GM18951 (cell line): ENCODE data around the gene FGF11.

Experiments
- POLR2A ChIP-seq: IDR thresholded peaks from 4 replicates; pipeline ENCODE4 v1.6.1; 2011; ENCODE audit warnings: mild to moderate bottlenecking; ENCODE audit not compliant: insufficient read length, insufficient read depth; ENCODE audit errors: extremely low read depth
- in situ Hi-C: fragments of 300-500 bp; cut with MboI; formaldehyde crosslinking; loops from one replicate; pipeline ENCODE4 v1.12.0; 2022; ENCODE audit warnings: low sequenced_read_pairs, mixed read lengths, inconsistent platforms; ENCODE audit not compliant: unreplicated experiment

The FGF11 gene

DNA sequence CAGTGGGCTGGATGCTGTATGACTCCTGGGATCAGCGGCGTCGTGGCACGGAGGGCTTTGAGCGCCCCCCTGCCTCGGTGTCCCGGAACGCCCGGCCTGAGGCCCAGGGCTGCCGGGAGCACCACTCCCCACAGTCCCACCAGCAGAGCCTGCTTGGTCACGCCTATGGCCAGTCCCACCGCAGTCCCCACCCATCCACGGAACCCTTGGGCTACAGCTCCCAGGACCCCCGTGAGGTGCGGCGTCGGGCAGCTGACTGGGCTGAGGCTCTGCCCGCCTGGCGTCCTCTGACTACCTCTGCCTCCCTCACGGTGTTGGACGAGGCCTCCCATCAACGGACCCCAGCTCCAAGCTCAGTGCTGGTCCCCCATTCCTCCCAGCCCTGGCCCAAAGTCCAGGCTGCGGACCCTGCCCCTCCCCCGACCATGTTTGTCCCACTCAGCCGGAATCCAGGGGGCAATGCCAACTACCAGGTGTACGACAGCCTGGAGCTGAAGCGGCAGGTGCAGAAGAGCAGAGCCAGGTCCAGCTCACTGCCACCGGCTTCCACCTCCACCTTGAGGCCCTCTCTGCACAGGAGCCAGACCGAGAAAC, 12.3 kb upstream of the FGF11 start:
- in situ Hi-C loops = no loop called here

DNA sequence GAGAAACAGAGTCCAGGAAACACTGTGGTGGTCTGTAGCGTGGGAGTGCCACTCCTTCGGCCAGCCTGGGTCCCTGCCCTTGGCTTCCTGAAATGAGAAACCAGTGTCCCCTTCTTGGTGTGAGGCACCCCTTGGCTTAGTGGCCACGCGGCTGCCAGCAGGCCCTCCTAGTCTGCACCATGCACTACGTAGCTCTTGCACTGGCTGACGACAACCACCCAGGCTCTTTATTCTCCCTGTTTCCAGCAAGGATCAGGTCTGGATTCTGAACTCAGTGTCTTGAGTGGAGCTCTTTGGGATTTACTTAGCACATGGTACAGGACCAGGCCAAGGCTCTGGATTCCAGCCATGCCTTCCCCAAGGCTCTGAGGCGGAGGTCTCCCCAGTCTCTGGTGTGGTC, 11.8 kb upstream of the FGF11 start:
- in situ Hi-C loops = no loop called here
- TF ChIP-seq POLR2A = no peak

More for the DNA sequence above, 12.3 kb upstream of the FGF11 start:
- TF ChIP-seq POLR2A = no peak

DNA sequence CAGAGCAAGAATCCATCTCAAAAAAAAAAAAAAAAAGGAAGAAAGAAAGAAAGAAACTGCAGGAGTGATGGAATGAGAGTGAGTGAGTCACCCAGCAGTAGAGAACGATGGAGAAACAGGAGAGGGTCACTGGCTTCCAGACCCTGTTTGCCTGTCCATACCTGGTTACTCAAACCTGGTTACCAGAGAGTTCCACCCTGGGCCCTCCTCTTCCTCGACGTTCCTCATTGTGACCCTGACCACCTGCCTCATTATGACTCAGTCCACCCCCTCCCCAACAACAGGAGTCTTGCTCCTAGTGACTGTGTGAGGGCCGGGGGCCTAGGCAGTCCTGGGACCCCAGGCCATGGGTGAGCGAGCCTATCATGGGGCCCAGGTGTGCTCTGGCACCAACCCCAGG, 10.8 kb upstream of the FGF11 start, which contains the start of gene SPEM3:
TSS of gene SPEM3 (plus strand) at position 301 of the 400 bp plus-strand sequence. CDS start at position 347, 46 bp downstream.
- in situ Hi-C loops = no loop called here
- no peak for TF ChIP-seq POLR2A

DNA sequence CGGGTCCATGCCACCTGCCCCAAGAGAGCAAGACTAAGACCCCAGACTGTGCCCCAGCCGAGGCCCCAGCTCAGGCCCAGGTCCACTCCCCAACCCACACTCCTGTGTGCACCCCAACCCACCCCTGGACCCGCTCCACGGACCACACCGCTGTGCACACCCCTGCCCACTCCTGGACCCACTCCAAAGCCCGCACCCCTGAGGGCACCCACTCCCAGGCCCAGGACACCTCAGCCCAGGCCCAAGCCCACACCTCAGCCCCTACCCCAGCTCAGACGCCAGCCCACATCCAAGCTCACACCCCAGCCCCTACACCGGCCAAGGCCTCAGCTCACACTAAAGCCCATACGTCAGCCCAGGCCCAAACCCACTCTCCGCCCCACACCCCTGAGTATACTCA, 9.6 kb upstream of the FGF11 start:
- in situ Hi-C loops = no loop called here
- TF ChIP-seq POLR2A = no peak

DNA sequence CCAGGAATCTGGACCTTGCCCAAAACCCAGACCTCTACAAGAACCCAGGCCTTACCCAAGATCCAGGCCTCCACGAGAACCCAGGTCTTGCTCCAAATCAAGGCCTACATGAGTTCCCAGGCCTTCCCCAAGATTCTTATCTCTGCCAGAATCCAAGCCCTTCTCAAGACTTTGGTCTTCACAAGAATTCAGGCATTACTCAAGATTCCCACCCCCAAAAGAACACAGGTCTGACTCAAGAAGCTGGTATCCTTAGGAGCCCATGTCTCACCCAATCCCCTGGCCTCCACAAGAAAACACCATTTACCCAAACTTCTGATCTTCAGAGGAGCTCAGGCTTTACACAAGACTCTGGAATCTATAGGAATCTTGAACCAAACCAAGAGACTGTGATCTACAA, 8.1 kb upstream of the FGF11 start:
- TF ChIP-seq POLR2A = no peak
- in situ Hi-C loops = no loop called here

DNA sequence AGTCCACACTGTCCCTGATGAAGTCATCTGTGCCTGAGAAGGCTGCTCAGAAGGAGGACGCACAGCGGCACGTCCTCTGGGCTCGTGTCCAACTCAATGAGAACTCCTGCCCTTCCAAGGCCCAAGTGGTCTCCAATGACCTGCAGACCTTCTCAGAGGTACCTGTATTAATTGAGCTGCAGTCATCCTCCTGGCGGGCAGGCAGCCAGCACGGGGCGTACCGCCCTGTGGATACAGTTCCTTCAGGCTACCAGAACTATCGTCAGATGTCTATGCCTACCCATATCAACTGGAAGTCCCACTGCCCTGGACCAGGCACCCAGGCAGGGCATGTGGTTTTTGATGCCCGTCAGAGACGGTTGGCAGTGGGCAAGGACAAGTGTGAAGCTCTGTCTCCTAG, 7.0 kb upstream of the FGF11 start:
- in situ Hi-C loops = no loop called here
- no peak for TF ChIP-seq POLR2A

DNA sequence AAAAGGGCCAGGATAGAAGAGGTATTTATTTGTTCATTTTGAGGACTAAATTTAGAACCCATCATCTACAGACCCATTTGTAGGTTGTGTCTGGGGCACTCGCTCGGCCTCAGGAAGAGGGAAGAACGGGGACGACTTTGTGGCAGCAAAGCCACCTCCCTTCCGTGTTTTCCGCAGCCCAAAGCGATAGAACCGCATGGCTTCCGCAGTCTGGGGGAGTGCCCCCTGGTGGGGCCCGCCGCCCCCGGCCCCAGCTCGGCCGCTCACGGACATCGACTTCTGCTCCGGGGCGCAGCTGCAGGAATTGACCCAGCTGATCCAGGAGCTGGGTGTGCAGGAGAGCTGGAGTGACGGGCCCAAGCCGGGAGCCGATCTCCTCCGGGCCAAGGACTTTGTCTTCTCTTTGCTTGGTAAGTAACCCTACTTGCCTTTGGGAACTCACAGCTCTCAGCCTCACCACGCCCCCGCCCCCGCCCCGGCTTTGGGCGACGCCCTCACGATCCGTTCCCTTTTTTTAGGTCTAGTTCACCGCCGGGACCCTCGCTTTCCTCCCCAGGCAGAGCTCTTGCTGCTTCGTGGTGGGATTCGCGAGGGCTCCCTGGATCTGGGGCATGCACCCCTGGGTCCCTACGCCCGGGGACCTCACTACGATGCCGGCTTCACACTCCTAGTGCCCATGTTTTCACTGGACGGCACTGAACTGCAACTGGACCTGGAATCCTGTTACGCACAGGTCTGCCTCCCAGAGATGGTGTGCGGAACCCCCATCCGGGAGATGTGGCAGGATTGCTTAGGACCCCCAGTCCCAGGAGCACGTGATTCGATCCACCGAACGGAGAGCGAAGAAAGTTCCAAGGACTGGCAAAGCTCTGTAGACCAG, 3.4 kb upstream of the FGF11 start:
- in situ Hi-C loops = no loop called here
- peak; percentile 39 for TF ChIP-seq POLR2A

DNA sequence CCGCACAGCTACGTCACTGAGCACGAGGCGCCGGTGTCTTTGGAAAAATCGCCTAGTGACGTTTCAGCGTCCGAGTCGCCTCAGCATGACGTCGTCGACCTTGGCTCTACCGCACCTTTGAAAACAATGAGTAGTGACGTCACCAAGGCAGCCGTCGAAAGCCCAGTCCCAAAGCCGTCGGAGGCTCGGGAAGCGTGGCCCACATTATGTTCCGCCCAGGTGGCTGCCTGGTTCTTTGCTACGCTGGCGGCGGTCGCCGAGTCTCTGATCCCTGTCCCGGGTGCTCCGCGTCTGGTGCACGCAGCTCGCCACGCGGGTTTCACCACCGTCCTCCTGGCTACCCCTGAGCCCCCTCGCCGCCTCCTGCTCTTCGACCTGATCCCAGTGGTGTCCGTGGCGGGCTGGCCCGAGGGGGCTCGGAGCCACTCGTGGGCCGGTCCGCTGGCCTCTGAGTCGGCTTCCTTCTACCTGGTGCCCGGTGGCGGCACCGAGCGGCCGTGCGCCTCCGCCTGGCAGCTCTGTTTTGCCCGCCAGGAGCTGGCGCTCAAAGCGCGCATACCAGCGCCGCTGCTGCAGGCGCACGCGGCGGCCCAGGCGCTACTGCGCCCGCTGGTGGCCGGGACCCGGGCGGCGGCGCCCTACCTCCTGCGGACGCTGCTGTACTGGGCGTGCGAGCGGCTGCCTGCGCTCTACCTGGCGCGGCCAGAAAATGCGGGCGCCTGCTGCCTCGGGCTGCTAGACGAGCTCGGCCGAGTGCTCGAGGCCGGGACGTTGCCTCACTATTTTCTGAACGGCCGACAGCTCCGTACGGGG, 2.5 kb upstream of the FGF11 start:
- in situ Hi-C loops = no loop called here
- peak; percentile 27 for TF ChIP-seq POLR2A

DNA sequence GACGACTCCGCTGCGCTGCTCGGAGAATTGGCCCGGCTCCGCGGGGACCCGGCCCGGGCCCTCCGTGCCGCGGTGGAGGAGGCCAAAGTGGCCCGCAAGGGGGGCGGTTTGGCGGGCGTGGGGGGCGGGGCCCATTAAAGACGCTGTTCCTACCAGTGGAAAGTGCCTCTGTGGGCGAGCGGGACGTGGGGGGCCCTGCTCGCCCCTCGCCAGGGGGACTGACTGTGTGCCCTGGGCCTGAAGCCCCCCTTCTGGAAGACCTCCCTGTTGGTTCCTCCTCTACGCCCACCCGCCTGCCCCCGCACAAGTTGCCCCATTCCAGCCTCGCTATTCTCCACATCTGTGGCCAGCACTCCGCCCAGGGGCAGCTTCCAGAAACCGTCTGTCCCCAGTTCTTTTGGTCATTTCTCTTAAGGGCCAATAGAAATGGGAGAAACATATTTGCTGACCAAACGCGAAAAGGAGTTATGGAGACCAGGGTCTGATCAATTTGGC, 1.9 kb upstream of the FGF11 start:
- in situ Hi-C loops = no loop called here
- TF ChIP-seq POLR2A = no peak

DNA sequence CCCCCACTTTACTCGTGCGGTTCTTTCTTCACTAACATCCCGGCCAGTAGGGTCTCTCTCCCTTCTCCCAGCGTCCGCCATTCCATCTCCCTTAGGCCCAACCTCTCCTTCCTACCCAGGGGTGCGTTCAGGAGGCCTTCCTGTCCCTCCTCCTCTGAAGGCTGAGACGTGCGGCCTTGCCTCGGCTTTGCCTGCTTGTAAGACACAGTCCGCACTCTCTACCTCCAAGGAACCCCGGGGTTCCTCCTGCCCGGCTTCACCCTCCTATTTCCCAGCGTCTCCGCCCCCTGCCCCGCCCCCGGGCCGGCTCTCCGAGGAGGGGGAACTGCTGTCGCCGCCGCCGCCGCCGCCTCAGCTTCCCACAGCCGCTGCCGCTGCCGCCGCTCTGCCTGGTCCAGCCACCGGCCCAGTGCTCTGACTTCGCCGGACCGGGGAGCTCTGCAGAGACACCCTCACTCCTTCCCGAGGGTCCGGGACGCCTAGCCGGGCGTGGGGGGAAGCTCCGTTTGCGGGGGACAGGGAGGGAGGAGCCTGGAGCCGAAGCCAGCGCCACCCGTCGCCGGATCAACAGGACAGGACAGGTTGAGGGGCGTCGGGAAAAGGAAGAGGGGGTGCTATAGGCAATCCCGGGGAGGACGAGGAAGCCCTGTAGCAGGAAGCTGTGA, 1.2 kb upstream of the FGF11 start:
- in situ Hi-C loops = no loop called here
- no peak for TF ChIP-seq POLR2A

DNA sequence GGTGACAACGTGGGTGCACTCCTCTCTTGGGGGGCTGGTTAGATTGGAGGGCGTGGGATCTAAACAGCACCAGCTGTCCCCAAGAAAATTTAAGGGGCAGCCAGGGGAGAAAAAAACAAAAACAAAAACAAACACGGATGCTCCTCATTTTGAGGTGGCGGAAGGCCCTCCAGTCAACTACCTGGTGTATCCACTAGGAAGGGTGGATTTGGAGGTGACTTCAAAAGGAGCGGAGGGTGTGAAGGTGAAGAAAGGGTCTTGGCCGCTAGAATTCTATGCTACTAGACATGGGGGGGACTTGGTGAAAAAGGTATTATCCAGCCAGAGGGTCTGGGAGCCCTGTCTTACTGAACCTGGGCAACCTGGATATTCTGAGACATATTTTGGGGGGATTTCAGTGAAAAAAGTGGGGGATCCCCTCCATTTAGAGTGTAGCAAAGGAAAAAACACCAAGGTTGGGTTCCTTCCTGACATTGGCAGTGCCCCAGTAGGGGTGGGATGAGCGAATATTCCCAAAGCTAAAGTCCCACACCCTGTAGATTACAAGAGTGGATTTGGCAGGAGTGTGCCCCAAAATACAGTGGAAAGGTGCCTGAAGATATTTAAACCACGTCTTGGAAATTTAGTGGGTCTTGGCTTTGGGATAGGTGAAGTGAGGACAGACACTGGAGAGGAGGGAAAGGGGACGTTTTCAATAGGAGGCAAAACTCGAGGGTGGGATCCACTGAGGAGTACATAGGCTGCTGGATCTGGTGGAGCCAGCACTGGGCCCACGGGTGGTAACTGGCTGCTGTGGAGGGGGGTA, 454 bp upstream of the FGF11 start:
- TF ChIP-seq POLR2A = no peak
- in situ Hi-C loops = no loop called here
